ENCODE measurements around the gene RTN1. TPM values are rescaled to one million over a fixed set of nuclear protein-coding genes. Genes with fewer than 3 reads are reported as not detected.

The RTN1 gene
- polyA plus RNA-seq, 1 donor from 2014 or later, result 1,138 TPM

DNA sequence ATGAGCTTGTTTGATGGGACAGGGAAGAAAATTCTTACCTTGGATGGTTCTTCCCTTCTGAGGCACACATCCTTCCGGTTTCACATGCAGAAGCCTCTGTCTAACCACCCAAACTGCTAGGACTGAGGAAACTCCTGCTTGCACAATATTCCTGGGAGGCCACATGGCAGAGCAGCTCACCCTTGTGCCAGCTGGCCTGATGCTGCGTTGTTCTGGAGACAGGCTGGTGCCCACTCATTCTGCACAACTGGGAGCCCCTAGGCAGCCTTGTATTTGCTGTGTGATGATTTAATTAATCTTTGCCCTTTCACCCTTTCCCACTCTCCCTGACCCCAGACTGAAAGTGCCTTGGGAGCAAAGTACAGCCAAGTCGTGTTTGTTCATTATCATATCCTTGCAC lies 130.8 kb downstream of the RTN1 start:
- no peaks in the 10 kb centered on the region for H3K9me2 ChIP-seq (ENCODE audit: insufficient read depth, low read length)
- no peak overlapping the region for H3K27ac ChIP-seq (ENCODE audit: low read length)
- no peak overlapping the region for H3K9ac ChIP-seq (ENCODE audit: low read length)
- no peaks in the 10 kb centered on the region for H3K79me2 ChIP-seq (replicated peaks; ENCODE audit: insufficient read depth, low read length)
- H3K36me3 ChIP-seq (ENCODE audit: insufficient read depth, low read length), result no peaks in the 10 kb centered on the region
- no peaks in the 10 kb centered on the region for H3K27me3 ChIP-seq (ENCODE audit: insufficient read depth, low read depth, low read length)
- no peaks in the 10 kb centered on the region for H4K20me1 ChIP-seq (ENCODE audit: insufficient read depth)
- H3K9me3 ChIP-seq (ENCODE audit: low read length), result peaks cover 7% of the 10 kb centered on the region
- H3F3A ChIP-seq (ENCODE audit: insufficient read depth, low read length, poor library complexity, severe bottlenecking), result no peaks in the 10 kb centered on the region
- no peak overlapping the region for H3K4me2 ChIP-seq (ENCODE audit: low read length)
- H3K4me3 ChIP-seq (ENCODE audit: low read length), result no peak overlapping the region
- TF ChIP-seq POLR2AphosphoS5 (IDR thresholded peaks at IDR 0.05) (no peak), EZH2 (IDR thresholded peaks at IDR 0.05; ENCODE audit: borderline replicate concordance, insufficient read depth, low read length, poor library complexity, severe bottlenecking) (no peak), MXI1 (conservative IDR thresholded peaks at IDR 0.05; ENCODE audit: poor library complexity, severe bottlenecking) (no peak), TAF1 (IDR thresholded peaks at IDR 0.05; ENCODE audit: low read depth) (no peak)
- TF ChIP-seq, protein P1, sequence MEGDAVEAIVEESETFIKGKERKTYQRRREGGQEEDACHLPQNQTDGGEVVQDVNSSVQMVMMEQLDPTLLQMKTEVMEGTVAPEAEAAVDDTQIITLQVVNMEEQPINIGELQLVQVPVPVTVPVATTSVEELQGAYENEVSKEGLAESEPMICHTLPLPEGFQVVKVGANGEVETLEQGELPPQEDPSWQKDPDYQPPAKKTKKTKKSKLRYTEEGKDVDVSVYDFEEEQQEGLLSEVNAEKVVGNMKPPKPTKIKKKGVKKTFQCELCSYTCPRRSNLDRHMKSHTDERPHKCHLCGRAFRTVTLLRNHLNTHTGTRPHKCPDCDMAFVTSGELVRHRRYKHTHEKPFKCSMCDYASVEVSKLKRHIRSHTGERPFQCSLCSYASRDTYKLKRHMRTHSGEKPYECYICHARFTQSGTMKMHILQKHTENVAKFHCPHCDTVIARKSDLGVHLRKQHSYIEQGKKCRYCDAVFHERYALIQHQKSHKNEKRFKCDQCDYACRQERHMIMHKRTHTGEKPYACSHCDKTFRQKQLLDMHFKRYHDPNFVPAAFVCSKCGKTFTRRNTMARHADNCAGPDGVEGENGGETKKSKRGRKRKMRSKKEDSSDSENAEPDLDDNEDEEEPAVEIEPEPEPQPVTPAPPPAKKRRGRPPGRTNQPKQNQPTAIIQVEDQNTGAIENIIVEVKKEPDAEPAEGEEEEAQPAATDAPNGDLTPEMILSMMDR (IDR thresholded peaks at IDR 0.05; ENCODE audit: poor library complexity, severe bottlenecking), result no peak
- no peak overlapping the region for H2AFZ ChIP-seq (ENCODE audit: low read depth, low read length)

DNA sequence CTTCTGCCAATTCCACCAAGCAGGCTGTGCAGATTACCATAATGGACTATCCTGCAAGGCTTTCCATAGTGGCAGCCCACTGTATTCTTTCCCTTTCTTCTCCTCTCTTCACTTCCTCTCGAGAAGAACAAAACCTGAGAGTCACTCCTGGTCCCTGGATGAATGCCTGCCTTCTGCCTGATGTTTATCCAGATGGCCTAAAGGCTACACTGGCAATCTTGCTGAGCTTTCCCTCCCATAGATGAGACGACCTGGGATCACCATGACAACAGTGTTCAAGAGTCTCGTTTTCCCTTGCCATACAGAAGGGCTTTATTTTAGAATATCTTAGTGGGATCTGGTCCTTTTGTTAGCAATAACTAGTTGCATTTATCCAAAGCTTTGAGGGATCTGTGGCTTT lies 142.3 kb downstream of the RTN1 start:
- Histone ChIP-seq H3K9me3 (ENCODE audit: low read length) (no peaks in the 10 kb centered on the region), H3K27me3 (ENCODE audit: insufficient read depth, low read depth, low read length) (no peaks in the 10 kb centered on the region), H4K20me1 (ENCODE audit: insufficient read depth) (no peaks in the 10 kb centered on the region), H3K4me3 (ENCODE audit: low read length) (no peak overlapping the region), H3K9me2 (ENCODE audit: insufficient read depth, low read length) (no peaks in the 10 kb centered on the region), H3K79me2 (replicated peaks; ENCODE audit: insufficient read depth, low read length) (no peaks in the 10 kb centered on the region), H3F3A (ENCODE audit: insufficient read depth, low read length, poor library complexity, severe bottlenecking) (no peaks in the 10 kb centered on the region), H3K4me2 (ENCODE audit: low read length) (no peak overlapping the region), H3K36me3 (ENCODE audit: insufficient read depth, low read length) (no peaks in the 10 kb centered on the region), H2AFZ (ENCODE audit: low read depth, low read length) (no peak overlapping the region), H3K27ac (ENCODE audit: low read length) (peak overlapping the region; percentile 14), H3K9ac (ENCODE audit: low read length) (no peak overlapping the region)
- TF ChIP-seq RAD21 (conservative IDR thresholded peaks at IDR 0.05) (no peak), TAF1 (IDR thresholded peaks at IDR 0.05; ENCODE audit: low read depth) (no peak), POLR2AphosphoS5 (IDR thresholded peaks at IDR 0.05) (peak; percentile 23), SMC3 (conservative IDR thresholded peaks at IDR 0.05; ENCODE audit: poor library complexity) (no peak)
- TF ChIP-seq, protein P1 (IDR thresholded peaks at IDR 0.05; ENCODE audit: poor library complexity, severe bottlenecking), result no peak

DNA sequence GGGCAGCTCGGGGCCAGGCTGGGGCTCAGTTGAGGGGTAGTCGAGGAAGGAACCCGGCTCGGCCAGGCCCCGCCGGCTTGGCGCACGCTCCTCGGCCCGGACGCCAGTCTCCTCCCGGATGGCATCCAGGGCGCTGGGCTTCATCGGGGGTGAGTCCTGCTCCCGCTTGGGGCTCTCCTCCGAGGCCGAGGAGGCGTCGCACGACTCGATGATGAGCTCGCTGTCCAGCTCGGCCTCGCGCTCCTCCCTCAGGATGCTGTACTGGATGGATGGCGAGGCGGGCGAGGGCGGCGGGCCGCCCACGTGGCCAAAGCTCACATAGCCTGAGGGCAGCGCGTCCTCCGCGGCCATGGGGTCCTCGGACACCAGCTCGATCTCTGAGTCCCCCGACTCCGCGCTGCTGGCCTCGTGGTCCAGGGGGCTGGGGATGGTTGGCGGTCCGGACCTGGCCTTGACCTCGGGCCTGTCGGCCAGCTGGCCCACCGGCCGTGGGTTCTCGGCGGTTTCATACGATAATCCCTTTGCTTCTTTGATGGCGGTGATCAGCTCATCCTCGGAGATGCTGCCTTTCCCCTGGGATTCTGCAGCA lies 143.4 kb downstream of the RTN1 start:
- TF ChIP-seq POLR2AphosphoS5 (IDR thresholded peaks at IDR 0.05) (no peak), SMC3 (conservative IDR thresholded peaks at IDR 0.05; ENCODE audit: poor library complexity) (no peak), MXI1 (conservative IDR thresholded peaks at IDR 0.05; ENCODE audit: poor library complexity, severe bottlenecking) (no peak), EP300 (conservative IDR thresholded peaks at IDR 0.05; ENCODE audit: poor library complexity, severe bottlenecking) (no peak), RAD21 (conservative IDR thresholded peaks at IDR 0.05) (no peak), TAF1 (IDR thresholded peaks at IDR 0.05; ENCODE audit: low read depth) (no peak), EZH2 (IDR thresholded peaks at IDR 0.05; ENCODE audit: borderline replicate concordance, insufficient read depth, low read length, poor library complexity, severe bottlenecking) (no peak)
- TF ChIP-seq, protein P2, sequence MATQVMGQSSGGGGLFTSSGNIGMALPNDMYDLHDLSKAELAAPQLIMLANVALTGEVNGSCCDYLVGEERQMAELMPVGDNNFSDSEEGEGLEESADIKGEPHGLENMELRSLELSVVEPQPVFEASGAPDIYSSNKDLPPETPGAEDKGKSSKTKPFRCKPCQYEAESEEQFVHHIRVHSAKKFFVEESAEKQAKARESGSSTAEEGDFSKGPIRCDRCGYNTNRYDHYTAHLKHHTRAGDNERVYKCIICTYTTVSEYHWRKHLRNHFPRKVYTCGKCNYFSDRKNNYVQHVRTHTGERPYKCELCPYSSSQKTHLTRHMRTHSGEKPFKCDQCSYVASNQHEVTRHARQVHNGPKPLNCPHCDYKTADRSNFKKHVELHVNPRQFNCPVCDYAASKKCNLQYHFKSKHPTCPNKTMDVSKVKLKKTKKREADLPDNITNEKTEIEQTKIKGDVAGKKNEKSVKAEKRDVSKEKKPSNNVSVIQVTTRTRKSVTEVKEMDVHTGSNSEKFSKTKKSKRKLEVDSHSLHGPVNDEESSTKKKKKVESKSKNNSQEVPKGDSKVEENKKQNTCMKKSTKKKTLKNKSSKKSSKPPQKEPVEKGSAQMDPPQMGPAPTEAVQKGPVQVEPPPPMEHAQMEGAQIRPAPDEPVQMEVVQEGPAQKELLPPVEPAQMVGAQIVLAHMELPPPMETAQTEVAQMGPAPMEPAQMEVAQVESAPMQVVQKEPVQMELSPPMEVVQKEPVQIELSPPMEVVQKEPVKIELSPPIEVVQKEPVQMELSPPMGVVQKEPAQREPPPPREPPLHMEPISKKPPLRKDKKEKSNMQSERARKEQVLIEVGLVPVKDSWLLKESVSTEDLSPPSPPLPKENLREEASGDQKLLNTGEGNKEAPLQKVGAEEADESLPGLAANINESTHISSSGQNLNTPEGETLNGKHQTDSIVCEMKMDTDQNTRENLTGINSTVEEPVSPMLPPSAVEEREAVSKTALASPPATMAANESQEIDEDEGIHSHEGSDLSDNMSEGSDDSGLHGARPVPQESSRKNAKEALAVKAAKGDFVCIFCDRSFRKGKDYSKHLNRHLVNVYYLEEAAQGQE (IDR thresholded peaks at IDR 0.05; ENCODE audit: borderline replicate concordance), result no peak
- TF ChIP-seq, protein P1 (IDR thresholded peaks at IDR 0.05; ENCODE audit: poor library complexity, severe bottlenecking), result no peak
- Histone ChIP-seq H3K9me2 (ENCODE audit: insufficient read depth, low read length) (no peaks in the 10 kb centered on the region), H3K79me2 (replicated peaks; ENCODE audit: insufficient read depth, low read length) (no peaks in the 10 kb centered on the region), H3F3A (ENCODE audit: insufficient read depth, low read length, poor library complexity, severe bottlenecking) (no peaks in the 10 kb centered on the region), H3K9ac (ENCODE audit: low read length) (no peak overlapping the region), H2AFZ (ENCODE audit: low read depth, low read length) (no peak overlapping the region), H3K4me2 (ENCODE audit: low read length) (no peak overlapping the region), H3K27ac (ENCODE audit: low read length) (no peak overlapping the region), H3K4me3 (ENCODE audit: low read length) (no peak overlapping the region), H3K27me3 (ENCODE audit: insufficient read depth, low read depth, low read length) (no peaks in the 10 kb centered on the region), H4K20me1 (ENCODE audit: insufficient read depth) (no peaks in the 10 kb centered on the region), H3K9me3 (ENCODE audit: low read length) (no peaks in the 10 kb centered on the region), H3K36me3 (ENCODE audit: insufficient read depth, low read length) (no peaks in the 10 kb centered on the region)

Data from neural cell (in vitro differentiated cells).